Keratinocyte (primary cell): ENCODE results near the gene WDR7. TPM values are rescaled to one million over a fixed set of nuclear protein-coding genes. Genes with fewer than 3 reads are reported as not detected.

Source experiments
- DNase-seq: peaks from one replicate; pipeline ENCODE4 v3.0.0-alpha.2; 2011; ENCODE audit warnings: low read depth, missing footprints, low spot score
- FAIRE-seq: peaks from 2 replicates; lab custom pipeline; 2011; peaks lifted over from hg19 to GRCh38; lab: Jason Lieb, UNC
- H2AFZ ChIP-seq: 2 replicates; pipeline ENCODE4 v1.6.0; 2012; ENCODE audit warnings: low read length, control low read depth, inconsistent platforms; ENCODE audit not compliant: control insufficient read depth
- H3K27ac ChIP-seq: 2 replicates; pipeline ENCODE4 v1.5.1; 2011; ENCODE audit warnings: low read length; ENCODE audit not compliant: control insufficient read depth, insufficient read depth
- H3K27me3 ChIP-seq: 3 replicates; pipeline ENCODE4 v1.6.0; 2011; ENCODE audit warnings: low read length; ENCODE audit not compliant: control insufficient read depth, insufficient read depth; ENCODE audit errors: extremely low read depth
- H3K36me3 ChIP-seq, 2 experiments: 2 replicates in 1 of 2; 3 replicates in 1 of 2; pipeline ENCODE4 v1.5.1; 2011; ENCODE audit warnings: low read length in 2 of 2, mild to moderate bottlenecking in 1 of 2; ENCODE audit not compliant: control insufficient read depth in 2 of 2, insufficient read depth in 2 of 2; ENCODE audit errors: extremely low read depth in 1 of 2
- H3K4me1 ChIP-seq: 3 replicates; pipeline ENCODE4 v1.5.1; 2011; ENCODE audit warnings: low read length; ENCODE audit not compliant: control insufficient read depth, insufficient read depth; ENCODE audit errors: extremely low read depth
- H3K4me2 ChIP-seq: 3 replicates; pipeline ENCODE4 v1.6.0; 2011; ENCODE audit warnings: low read depth, low read length; ENCODE audit not compliant: control insufficient read depth, insufficient read depth; ENCODE audit errors: extremely low read depth
- H3K4me3 ChIP-seq, 3 experiments: fragments of 200-600 bp in 1 of 3; sonication (generic) in 1 of 3; 2 replicates in 2 of 3; 3 replicates in 1 of 3; pipeline ENCODE4 v1.5.1; 2011 to 2016; ENCODE audit warnings: low read length in 3 of 3, mild to moderate bottlenecking in 3 of 3, control low read depth in 2 of 3, inconsistent platforms in 1 of 3, low read depth in 1 of 3, mixed read lengths in 1 of 3, mixed run types in 1 of 3, moderate library complexity in 1 of 3; ENCODE audit not compliant: control insufficient read depth in 2 of 3, insufficient read depth in 2 of 3; ENCODE audit errors: extremely low read depth in 1 of 3
- H3K79me2 ChIP-seq: 2 replicates; pipeline ENCODE4 v1.6.0; 2012; ENCODE audit warnings: low read length; ENCODE audit not compliant: control insufficient read depth, insufficient read depth
- H3K9ac ChIP-seq: 3 replicates; pipeline ENCODE4 v1.6.0; 2011; ENCODE audit warnings: low read length; ENCODE audit not compliant: control insufficient read depth, insufficient read depth; ENCODE audit errors: extremely low read depth
- H3K9me1 ChIP-seq: 3 replicates; pipeline ENCODE4 v1.6.0; 2011; ENCODE audit warnings: low read length; ENCODE audit not compliant: control insufficient read depth, insufficient read depth; ENCODE audit errors: extremely low read depth
- H3K9me3 ChIP-seq: 2 replicates; pipeline ENCODE4 v1.5.1; 2012; ENCODE audit warnings: low read depth, low read length; ENCODE audit not compliant: control insufficient read depth
- H4K20me1 ChIP-seq: 3 replicates; pipeline ENCODE4 v1.6.0; 2011; ENCODE audit warnings: low read length; ENCODE audit not compliant: control insufficient read depth, insufficient read depth; ENCODE audit errors: extremely low read depth
- EZH2 ChIP-seq: IDR thresholded peaks from one replicate; pipeline ENCODE4 v1.6.1; 2012; ENCODE audit warnings: inconsistent platforms, mild to moderate bottlenecking, low read length, moderate library complexity
- dilution Hi-C: fragments of 300-500 bp; cut with MboI; formaldehyde crosslinking; loops from one replicate; pipeline ENCODE4 v1.7.0; 2020; ENCODE audit warnings: low sequenced_read_pairs; ENCODE audit not compliant: extremely low pct_ligation_motif_present
- polyA plus RNA-seq, 5 experiments: library from polyadenylated mRNA; depleted of rRNA in 3 of 5; stranded (reverse) in 3 of 5; stranded (forward) in 1 of 5; unstranded in 1 of 5; fragments of >200 nt; gene quantifications; 1 replicate in 1 of 5; 2 replicates in 3 of 5; 3 replicates in 1 of 5; pipeline versions ENCODE4 v1.2.1 to v1.2.3, GENCODE V29; 2011 to 2012; ENCODE audit warnings: missing spikeins in 2 of 5, low read depth in 1 of 5, low replicate concordance in 1 of 5
- TF ChIP-seq, protein P1 (sequence below), 3 experiments: IDR thresholded peaks in 1 of 3; conservative IDR thresholded peaks in 1 of 3; optimal IDR thresholded peaks in 1 of 3; 2 replicates in 2 of 3; 3 replicates in 1 of 3; pipeline versions ENCODE3 to v1.5.1; 2011; ENCODE audit warnings: low read length in 3 of 3, mild to moderate bottlenecking in 3 of 3, moderate library complexity in 2 of 3, control low read depth in 1 of 3, inconsistent platforms in 1 of 3; ENCODE audit not compliant: insufficient read depth in 2 of 3; ENCODE audit errors: extremely low read depth in 1 of 3

The WDR7 gene
- polyA plus RNA-seq, 1 donor (not counting 4 experiments of a cell fraction or from before 2014, with no cell fraction given): 6.9 TPM

DNA sequence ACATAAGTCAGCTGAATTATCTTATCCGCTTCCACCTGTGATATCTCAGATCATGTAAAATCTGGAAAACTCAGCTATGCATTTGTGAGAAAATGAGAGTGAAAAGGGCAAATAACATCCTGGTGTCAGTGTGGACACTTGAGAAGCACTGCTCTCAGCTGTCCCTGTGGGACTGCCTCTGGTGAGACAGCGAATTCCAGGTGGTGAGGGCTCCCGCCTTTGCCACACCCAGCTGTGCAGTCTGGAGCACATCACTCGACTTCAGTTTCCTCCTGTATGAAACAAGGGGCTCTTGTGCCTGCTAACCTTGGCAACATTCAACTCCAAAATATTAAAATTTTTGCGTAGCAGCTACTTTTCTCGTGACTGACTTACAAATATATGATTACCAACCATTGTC lies 300.9 kb downstream of the WDR7 start:
- DNase-seq (no peak), FAIRE-seq (no peak)
- TF ChIP-seq, protein P1, sequence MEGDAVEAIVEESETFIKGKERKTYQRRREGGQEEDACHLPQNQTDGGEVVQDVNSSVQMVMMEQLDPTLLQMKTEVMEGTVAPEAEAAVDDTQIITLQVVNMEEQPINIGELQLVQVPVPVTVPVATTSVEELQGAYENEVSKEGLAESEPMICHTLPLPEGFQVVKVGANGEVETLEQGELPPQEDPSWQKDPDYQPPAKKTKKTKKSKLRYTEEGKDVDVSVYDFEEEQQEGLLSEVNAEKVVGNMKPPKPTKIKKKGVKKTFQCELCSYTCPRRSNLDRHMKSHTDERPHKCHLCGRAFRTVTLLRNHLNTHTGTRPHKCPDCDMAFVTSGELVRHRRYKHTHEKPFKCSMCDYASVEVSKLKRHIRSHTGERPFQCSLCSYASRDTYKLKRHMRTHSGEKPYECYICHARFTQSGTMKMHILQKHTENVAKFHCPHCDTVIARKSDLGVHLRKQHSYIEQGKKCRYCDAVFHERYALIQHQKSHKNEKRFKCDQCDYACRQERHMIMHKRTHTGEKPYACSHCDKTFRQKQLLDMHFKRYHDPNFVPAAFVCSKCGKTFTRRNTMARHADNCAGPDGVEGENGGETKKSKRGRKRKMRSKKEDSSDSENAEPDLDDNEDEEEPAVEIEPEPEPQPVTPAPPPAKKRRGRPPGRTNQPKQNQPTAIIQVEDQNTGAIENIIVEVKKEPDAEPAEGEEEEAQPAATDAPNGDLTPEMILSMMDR (optimal IDR thresholded peaks at IDR 0.05 in 1 of 3, IDR thresholded peaks at IDR 0.05 in 1 of 3, conservative IDR thresholded peaks at IDR 0.05 in 1 of 3; ENCODE audit: extremely low read depth in 1 of 3, insufficient read depth in 2 of 3, low read length in 3 of 3): no peak
- TF ChIP-seq EZH2: no peak
- H3K4me3 ChIP-seq: no peak overlapping the region
- H3K9me3 ChIP-seq: no peaks in the 10 kb centered on the region
- no peak overlapping the region for H3K27ac ChIP-seq
- no peaks in the 10 kb centered on the region for H3K79me2 ChIP-seq
- no peaks in the 10 kb centered on the region for H4K20me1 ChIP-seq
- H3K9ac ChIP-seq: no peak overlapping the region
- H3K4me1 ChIP-seq: no peaks in the 10 kb centered on the region
- dilution Hi-C loops: no loop called here
- H2AFZ ChIP-seq: no peak overlapping the region
- no peak overlapping the region for H3K4me2 ChIP-seq
- H3K9me1 ChIP-seq: no peaks in the 10 kb centered on the region
- peaks cover 0 to 2% of the 10 kb centered on the region in 2 experiments for H3K36me3 ChIP-seq
- H3K27me3 ChIP-seq: no peaks in the 10 kb centered on the region

DNA sequence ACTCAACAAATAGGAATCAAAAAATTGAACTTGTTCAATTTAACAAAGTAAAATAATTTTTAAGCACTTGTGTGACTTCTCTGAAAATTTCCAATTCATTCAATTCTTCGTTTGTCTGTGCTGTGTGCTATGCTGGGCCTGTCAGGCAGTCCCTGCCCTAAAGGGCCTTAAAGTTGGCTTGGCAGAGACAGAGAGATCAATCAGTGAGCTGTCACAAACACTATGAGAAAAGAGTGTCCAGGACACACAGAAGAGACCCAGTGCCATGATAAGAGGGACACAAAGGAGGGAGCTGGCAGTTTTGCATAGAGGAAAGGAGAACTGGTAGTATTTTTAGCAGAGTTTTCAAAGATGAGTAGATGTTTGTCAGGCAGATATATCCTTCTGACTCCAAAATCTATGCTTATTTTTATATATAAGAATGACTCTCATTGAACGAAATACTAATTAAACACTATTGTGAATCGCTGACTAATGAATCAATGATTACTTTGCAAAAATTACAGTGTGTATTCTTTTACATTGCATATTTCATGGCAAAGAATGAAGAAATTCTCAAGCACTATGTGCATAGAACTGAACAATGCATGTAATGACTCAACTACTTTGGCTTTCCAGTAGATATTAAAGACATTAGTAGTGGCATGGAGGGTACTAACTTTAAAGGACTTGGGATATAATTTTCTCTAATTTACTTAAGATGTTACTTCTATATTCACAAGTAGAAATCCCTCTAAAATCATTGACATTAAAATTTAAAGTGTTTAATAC lies 302.5 kb downstream of the WDR7 start:
- TF ChIP-seq EZH2: no peak
- TF ChIP-seq, protein P1 (optimal IDR thresholded peaks at IDR 0.05 in 1 of 3, IDR thresholded peaks at IDR 0.05 in 1 of 3, conservative IDR thresholded peaks at IDR 0.05 in 1 of 3; ENCODE audit: extremely low read depth in 1 of 3, insufficient read depth in 2 of 3, low read length in 3 of 3): no peak
- Histone ChIP-seq H2AFZ (no peak overlapping the region), H3K79me2 (no peaks in the 10 kb centered on the region), H3K4me1 (no peaks in the 10 kb centered on the region), H3K4me3 (no peak overlapping the region), H3K9me3 (no peaks in the 10 kb centered on the region), H4K20me1 (no peaks in the 10 kb centered on the region), H3K4me2 (no peak overlapping the region), H3K9me1 (no peaks in the 10 kb centered on the region), H3K36me3 (no peaks in the 10 kb centered on the region), H3K9ac (no peak overlapping the region), H3K27me3 (no peaks in the 10 kb centered on the region), H3K27ac (no peak overlapping the region)
- no peak for FAIRE-seq
- no peak for DNase-seq
- dilution Hi-C loops: no loop called here
